CD4-positive, alpha-beta T cell treated with Interleukin-4 for 1 hour (primary cell): ENCODE results near the gene TMEM134.
"Not testable (repeated sequence)": the region's sequence is repeated elsewhere in the genome, so short reads cannot be mapped to it uniquely, and the experiment has no call there.

ENCODE experiments used
- DNase-seq, 2 donors: peaks; one replicate each; pipeline ENCODE4 v3.0.0-alpha.2; 2020 to 2022

The TMEM134 gene

DNA sequence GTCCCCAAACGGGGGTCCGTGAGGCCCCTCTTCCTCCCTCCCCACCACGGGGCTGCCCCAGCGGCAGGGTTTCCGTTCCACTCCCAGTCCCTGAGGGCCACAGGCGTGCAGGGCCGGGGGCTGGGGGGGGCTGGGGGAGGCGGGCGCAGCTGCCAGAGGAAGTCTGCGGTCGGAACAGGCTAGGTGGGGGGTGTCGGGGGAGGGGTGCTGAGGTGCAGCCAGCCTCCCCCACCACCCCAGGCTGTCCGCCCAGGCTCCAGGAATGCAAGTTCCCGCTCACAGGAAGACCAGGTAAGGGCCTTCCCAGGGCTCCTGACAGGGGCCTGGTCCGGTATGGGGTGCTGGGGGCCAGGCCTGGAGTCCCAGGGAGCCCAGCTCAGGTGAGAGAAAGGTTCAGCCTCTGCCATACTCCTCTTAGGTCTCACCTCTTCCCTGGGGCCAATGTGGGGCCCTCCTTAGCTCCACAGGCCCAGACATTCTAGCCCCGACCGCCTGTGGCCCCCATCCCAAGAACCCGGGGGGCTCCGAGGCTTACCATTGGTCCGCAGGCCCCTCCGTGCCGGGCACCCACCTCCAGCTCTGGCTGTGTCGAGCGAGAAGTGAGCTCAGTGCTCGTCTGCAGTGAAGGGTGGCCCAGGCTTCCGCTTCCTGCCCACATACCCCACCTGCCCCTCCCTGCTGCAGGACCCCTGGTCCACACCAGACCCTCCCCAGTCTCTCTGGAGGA is 31.8 kb downstream of the TMEM134 start, which contains the start of gene PTPRCAP:
Gene PTPRCAP, minus strand, starts transcription at position 601 of the 727 bp plus-strand sequence. Its CDS starts 63 bp downstream, at position 538.
- peak; percentile 73 to 78 for DNase-seq

DNA sequence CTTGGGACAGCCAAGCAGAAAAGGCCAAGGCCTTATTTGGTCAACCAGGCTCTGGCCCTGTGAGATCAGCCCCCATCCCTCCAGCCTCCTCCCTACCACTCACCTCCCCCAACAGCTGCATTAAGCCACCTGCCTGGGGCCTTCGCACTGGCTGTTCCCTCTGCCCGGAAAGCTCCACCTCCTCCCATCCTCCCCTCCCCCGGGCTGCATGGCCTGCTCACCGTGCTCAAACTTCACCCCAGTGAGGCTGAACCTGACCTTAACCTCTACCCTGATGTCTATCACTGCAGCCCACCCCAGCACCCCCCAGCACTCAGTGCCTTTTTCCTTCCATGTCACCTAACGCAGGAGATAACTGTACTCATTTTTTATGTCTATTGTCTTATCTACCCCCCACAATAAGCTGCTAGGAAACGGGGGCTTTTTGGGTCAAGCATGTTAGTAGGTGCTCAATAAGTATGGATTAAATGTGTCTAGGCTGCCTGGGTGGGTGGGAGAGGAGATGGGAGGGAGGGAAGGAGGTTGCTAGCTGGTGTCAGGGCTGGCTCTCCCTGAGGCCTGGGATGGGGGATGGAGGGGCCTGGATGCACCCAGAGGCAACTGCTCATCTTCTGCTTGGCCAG is 32.5 kb downstream of the TMEM134 start:
- peak; percentile 58 to 65 for DNase-seq

DNA sequence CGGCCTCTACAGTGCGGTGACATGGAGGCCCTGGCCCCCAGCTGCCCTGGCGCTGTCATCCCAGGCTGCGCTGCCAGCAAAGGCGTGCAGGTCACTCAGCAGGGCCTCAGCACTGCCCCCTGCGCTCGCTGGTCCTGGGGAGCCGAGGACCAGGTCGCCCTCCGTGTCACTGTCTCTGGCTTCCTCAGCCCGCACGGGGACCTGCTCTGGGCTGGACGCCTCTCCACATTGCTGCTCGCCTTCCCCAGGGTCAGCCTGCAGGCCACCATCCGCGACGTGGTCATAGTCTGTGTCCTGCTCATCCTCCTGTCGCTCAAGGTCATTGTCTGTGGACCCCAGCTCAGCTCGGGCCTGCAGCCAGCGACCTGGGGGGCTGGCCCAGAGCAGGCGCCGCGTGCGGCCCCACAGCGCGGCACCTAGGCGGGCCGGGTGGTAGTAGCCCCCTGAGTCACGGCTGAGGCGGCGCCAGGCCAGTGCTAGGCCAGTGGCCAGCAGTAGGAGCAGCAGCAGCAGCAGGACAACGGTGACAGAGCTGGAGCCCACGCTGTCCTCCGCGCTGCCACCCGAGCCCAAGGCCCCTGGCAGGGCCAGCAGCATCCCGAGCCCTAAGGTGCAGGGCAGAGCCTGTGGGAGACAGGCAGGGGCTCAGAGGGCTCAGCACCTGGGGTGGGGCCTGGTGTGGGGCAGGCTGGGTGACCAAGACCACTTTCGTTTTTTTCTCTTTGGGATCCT is 33.2 kb downstream of the TMEM134 start:
- DNase-seq, result no peak

DNA sequence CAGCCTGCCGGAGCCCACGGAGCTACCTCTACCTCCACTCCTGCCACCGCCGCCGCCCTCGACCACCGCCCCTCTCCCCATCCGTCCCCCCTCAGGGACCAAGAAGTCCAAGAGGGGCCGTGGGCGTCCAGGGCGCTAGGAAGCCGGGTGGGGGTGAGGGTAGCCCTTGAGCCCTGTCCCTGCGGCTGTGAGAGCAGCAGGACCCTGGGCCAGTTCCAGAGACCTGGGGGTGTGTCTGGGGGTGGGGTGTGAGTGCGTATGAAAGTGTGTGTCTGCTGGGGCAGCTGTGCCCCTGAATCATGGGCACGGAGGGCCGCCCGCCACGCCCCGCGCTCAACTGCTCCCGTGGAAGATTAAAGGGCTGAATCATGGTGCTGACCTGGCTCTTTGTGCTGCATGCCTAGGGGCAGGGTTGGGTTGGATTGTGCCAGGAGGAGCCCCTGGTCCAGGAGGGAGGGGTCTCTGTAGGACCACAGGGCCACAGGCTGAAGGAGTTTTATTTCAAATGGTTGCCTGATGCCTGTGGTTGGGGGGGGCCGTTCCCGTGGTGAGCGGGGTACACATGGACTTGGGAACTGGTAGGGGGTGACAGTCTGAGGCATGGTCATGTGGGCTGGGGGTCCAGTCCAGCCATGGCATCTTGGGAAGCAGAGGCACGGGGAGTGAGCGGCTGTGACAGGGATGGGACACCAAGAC is 33.9 kb downstream of the TMEM134 start:
- no peak for DNase-seq

DNA sequence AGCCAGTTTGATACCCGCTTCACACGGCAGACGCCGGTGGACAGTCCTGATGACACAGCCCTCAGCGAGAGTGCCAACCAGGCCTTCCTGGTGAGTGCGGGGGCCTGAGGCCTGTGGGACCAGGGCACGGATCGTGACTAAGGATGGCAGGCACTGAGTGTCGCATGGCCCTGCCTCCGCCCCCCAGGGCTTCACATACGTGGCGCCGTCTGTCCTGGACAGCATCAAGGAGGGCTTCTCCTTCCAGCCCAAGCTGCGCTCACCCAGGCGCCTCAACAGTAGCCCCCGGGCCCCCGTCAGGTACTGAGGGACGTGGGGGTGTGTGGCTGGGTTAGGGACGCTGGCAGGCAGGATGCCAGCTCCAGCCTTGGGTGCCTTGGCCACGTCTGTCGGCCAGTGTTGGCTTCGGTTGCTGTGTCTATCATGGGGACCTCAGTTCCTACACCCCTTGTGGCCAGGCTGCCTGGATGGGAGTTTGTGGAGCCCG is 34.6 kb downstream of the TMEM134 start:
- no peak for DNase-seq

DNA sequence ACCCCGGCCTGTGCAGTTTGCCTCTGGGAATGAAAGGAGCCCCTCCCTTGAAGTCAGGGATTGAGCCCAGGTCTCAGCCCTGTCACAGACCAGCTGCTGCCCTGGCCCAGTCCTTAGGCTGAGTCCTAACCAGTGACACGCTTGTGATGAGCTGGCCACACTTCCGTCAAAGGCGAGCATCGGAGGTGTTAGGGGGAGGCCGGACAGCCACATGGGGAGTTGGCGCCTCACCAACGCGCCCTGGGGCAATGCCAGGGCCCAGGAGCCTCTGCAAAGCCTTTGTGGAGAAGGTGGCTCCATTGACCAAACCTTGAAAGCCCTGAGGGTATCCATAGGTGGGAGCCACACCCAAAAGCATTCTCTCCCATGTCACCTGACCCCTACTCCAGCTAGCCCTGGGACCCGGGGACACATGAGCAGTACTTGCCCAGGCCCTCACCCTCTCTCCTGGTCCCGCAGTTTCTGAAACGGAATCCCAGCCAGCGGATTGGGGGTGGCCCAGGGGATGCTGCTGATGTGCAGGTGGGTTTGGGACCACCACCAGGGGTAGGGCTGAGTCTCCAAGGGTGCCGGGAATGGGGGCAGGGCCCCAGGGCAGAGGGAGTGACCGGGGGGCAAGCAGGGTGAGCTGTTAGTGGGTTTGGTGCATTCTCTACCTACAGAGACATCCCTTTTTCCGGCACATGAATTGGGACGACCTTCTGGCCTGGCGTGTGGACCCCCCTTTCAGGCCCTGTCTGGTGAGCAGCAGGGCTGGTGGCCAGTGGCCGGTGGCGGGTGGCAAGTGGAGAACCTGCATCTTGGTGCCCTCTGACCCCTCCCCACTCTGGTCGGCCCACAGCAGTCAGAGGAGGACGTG is 35.3 kb downstream of the TMEM134 start:
- DNase-seq, result no peak

DNA sequence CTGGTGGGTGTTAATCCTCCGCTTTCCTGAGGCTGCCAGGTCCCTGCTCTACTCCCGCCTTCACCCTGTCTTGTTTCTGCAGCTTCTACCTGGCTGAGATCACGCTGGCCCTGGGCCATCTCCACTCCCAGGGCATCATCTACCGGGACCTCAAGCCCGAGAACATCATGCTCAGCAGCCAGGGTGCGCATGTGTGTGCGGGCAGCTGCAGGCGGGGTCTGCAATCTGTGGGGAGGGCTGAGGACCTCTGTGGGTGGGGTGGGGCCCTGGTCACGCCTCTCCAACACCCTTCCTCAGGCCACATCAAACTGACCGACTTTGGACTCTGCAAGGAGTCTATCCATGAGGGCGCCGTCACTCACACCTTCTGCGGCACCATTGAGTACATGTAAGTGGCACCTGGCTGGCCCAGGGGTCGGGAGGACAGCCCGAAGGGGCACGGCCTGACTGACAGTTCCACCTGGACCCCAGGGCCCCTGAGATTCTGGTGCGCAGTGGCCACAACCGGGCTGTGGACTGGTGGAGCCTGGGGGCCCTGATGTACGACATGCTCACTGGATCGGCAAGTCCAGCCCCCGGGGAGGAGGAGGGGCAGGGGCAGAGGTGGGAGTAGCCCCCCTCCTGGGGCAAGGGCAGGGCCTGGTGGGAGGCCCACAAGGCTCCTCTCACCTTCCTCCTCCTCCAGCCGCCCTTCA is 36.2 kb downstream of the TMEM134 start:
- no peak for DNase-seq

- DNase-seq, result no peak
Observed at GRCh38 chr11:67431346-67432249, 37.5 kb downstream of the TMEM134 start.

DNA sequence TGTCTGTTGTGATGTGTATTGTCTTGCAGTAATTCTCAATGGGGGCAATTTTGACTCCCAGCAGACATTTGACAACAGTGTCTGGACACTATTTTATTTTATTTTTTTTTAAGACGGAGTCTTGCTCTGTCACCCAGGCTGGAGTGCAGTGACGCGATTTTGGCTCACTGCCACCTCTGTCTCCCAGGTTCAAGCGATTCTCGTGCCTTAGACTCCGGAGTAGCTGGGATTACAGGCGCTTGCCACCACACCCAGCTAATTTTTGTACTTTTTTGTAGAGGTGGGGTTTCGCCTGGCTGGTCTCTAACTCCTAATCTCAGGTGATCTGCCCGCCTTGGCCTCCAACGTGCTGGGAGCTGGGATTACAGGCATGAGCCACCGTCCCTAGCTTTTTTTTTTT is 39.3 kb downstream of the TMEM134 start:
- DNase-seq, result no peak

- no peak for DNase-seq
Observed at GRCh38 chr11:67429038-67429668, 39.9 kb downstream of the TMEM134 start.

DNA sequence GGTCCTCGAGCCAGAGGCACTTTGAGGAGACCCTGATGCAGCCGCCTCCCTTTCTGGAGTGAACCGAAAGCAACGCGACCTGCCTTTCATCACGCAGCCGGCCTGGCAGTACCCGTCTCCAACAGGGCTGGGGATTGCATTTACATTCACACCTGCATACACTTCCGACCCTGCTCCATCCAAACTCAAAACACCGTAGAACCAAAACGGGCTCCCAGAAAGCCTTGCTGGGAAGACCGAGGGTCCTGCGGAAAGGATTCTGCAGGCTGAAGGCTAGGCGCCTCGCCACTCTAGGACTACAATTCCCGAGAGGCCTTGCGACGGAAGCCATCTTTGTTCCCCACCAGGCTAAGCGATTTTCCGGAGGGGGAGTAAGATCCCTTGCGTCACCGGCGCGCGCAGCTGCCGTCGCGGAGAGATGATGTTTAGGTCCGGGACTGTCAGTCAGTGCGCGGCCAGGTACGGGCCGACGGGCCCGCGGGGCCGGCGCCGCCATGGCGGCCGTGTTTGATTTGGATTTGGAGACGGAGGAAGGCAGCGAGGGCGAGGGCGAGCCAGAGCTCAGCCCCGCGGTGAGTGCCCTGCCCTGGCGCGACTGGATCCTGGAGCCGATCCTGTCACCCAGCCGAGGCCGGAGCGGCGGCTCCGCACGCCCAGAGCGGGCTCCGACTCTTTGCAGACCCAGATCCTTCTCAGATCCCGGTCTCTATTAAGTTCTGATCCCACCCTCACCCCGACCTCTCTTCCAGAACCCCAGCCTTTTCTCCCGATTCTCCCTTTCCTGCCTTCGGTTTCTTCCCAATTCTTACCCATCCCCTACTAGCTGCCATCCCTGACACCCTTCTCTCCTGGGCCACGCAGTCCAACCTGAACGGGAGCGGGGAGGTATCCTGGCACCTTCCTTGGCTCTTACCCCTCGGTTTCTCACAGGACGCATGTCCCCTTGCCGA is 40.7 kb downstream of the TMEM134 start, which contains the start of gene RPS6KB2:
Gene RPS6KB2, plus strand, starts transcription at position 443 of the 950 bp plus-strand sequence. Its CDS starts 52 bp downstream, at position 495.
- DNase-seq, result peak; percentile 98

GRCh38 chr11:67427364-67427859 is 41.6 kb downstream of the TMEM134 start:
- DNase-seq, result not testable (repeated sequence)

- no peak for DNase-seq
Observed at GRCh38 chr11:67423891-67424613, 45.0 kb downstream of the TMEM134 start.

- DNase-seq, result no peak
Observed at GRCh38 chr11:67423466-67423865, 45.6 kb downstream of the TMEM134 start.

GRCh38 chr11:67422891-67423290 is 46.2 kb downstream of the TMEM134 start:
- no peak for DNase-seq

DNA sequence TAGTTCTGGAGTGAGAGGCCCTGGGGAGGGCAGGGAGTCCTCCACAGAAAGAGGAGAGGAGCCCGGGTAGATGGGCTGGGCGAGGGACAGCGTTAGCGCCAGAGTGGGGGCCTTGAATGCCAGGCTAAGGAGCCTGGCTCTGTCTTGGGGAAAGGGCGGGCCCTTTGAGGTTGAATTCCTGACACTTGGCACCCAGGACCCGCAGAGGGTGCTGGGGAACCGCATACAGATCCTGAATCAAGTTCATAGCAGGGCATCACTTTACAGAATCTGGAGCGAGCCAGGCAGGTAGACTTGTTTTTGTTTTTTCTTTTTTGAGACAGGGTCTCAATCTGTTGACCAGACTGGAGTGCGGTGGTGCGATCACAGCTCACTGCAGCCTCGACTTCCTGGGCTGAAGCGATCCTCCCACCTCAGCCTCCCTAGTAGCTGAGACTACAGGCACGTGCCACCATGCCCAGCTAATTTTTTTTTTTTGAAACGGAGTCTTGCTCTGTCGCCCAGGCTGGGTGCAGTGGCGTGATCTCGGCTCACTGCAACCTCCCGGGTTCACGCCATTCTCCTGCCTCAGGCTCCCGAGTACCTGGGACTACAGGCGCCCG is 47.5 kb downstream of the TMEM134 start:
- no peak for DNase-seq
